Prostate gland (tissue), 2 donors: ENCODE data around the gene GNG4.

ENCODE experiments used
- CTCF ChIP-seq, 4 experiments: fragments of 200-600 bp in 2 of 4; fragments of 450-650 bp in 2 of 4; sonication (generic) in 2 of 4; IDR thresholded peaks; 1 replicate in 3 of 4; 2 replicates in 1 of 4; pipeline ENCODE4 v1.5.1; 2016 to 2019; ENCODE audit warnings: antibody characterized with exemption in 4 of 4, mild to moderate bottlenecking in 2 of 4, moderate library complexity in 2 of 4
- POLR2A ChIP-seq: fragments of 450-650 bp; IDR thresholded peaks from one replicate; pipeline ENCODE4 v1.6.1; 2016; ENCODE audit warnings: antibody characterized with exemption, mild to moderate bottlenecking

GRCh38 chr1:235608278-235608677, 41.3 kb downstream of the GNG4 start:
- TF ChIP-seq CTCF (IDR thresholded peaks at IDR 0.05) (no peak), POLR2A (no peak)
